HG02763 (cell line): ENCODE measurements around the gene ZNF761.
"Not testable (repeated sequence)": the region's sequence is repeated elsewhere in the genome, so short reads cannot be mapped to it uniquely, and the experiment has no call there.

ENCODE experiments used
- ATAC-seq: cut with Tn5 transposase; IDR thresholded peaks from one replicate; pipeline ENCODE4 v1.9.1; 2021; ENCODE audit warnings: mild to moderate bottlenecking, moderate library complexity; ENCODE audit not compliant: unreplicated experiment

The ZNF761 gene

DNA sequence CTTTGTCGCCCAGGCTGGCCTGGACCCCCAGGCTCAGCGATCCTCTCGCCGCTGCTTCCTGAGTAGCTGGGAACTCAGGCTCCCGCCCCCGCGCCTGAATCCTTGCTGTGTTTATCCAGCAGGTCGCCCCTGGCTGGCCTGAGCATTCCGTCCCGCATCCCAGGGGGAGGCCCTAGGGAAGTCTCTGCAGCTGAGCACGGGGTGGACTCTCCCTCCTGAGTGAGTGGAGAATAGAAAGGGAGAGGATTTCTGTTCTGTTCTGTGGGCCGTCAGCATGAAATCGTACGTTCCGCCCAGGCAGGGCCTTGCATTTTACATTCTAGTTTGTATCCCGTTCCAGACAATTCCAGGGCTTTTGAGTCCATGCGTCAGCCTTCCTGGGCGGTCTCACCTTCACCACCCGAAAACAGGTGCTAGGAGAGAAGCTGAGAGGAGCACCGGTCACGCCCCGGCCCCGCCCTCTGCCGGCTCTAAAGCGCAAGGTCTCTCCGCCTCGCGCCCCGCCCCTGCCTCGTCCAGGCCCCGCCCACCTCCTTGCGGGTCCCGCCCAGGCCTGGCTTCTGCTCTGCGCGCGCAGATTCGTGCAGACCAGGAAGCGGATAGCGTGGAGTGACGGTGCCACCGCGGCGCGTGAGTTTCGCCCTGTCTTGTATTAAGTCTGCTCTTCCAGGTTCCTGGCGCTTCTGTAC, at the start of gene ZNF761:
TSS of gene ZNF761 (plus strand) at position 586 of the 689 bp plus-strand sequence. CDS start 15,285 bp downstream, outside the sequence.
- peak; percentile 96 for ATAC-seq

GRCh38 chr19:53388168-53388567, 43.6 kb upstream of the ZNF761 start:
- ATAC-seq: no peak

GRCh38 chr19:53388904-53389303, 42.9 kb upstream of the ZNF761 start:
- ATAC-seq: no peak

- no peak for ATAC-seq
Observed at GRCh38 chr19:53389571-53389970, 42.2 kb upstream of the ZNF761 start.

- ATAC-seq: no peak
Observed at GRCh38 chr19:53389978-53390377, 41.8 kb upstream of the ZNF761 start.

DNA sequence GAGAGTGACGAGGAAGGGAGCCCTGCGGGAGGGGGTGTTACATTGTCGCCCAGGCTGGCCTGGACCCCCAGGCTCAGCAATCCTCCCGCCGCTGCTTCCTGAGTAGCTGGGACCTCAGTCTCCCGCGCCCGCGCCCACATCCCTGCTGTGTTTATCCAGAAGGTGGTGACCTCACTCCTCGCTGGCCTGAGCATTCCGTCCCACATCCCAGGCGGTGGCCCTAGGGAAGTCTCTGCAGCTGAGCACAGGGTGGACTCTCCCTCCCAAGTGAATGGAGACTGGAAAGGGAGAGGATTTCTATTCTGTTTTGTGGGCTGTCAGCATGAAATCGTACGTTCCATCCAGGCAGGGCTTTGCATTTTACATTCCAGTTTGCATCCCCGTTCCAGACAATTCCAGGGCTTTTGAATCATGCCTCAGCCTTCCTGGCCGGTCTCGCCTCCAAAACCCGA, 37.2 kb upstream of the ZNF761 start:
- ATAC-seq: no peak

GRCh38 chr19:53394974-53395839, 36.6 kb upstream of the ZNF761 start, which contains the start of gene ZNF765:
Gene ZNF765, plus strand, starts transcription at chr19:53395149. Its CDS starts 2,867 bp downstream, at chr19:53398016.
- peak; percentile 78 for ATAC-seq

DNA sequence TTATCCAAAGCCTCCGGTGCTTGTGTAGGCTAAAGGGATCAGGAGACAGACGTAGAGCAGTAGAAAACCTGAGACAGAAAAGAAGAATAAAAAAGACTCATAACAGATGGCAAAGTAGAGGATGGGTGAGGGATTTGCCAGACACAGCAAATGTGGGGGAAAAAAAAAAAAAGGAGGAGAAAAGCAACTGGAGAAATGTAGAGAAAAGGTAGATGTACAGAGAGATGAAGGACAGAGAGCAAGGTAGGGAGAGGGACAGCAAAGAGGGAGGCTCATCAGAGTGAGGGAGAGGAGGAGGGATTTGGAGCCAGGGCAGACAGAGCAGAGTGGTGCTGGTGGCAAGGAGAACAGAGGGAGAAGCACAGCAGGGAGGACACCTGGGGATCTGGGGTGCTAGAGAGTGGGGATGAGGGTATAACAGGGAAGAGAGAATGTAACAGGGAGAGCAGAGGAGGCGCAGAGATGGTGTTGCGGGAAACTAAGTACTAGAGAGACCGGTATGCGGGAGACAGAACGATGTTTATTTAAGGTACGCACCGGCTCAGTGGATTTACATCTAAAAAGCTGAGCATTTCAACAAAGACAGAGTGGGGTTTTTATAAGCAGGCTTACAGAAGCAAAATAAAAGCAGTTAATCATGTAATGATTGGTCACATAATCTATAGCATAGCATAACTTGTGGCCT, 35.8 kb upstream of the ZNF761 start:
- ATAC-seq: not testable (repeated sequence)

DNA sequence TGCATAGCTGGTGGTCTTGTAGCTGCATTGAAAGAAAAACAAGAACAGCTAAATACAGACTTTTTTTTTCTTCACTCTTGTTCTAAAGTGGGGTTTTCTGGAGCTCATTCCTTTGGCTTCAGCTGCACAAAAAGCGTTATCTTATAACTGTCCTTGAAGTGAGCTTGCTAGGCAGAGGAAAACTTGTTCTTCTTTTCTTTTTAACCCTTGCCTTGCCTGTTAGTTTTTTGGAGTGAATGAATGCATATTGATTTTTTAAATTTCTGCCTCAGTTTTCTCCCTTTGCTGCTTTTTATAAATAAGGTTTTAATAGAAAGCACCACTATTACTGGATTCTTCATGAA, 35.3 kb upstream of the ZNF761 start:
- ATAC-seq: no peak

- not testable (repeated sequence) for ATAC-seq
Observed at GRCh38 chr19:53397918-53398317, 33.9 kb upstream of the ZNF761 start.

GRCh38 chr19:53409505-53410204, 22.1 kb upstream of the ZNF761 start:
- no peak for ATAC-seq

GRCh38 chr19:53420520-53421315, 11.1 kb upstream of the ZNF761 start:
- ATAC-seq: not testable (repeated sequence)

DNA sequence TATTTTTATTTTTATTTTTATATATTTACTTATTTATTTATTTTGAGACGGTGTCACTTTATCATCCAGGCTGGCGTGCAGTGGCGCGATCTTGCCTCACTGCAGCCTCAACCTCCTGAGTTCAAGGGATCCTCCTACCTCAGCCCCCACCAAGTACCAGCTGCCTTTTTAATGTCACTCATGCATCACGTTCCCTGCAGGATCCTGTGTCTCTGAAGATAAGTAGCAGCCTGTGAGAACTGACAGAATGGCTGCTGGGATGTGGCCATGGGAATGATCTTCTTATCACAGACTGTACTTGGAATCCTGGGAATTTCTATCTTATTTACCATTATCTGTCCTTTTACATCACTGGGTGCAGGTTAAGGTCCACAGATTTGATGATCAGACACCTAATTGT, 9.2 kb upstream of the ZNF761 start:
- no peak for ATAC-seq

DNA sequence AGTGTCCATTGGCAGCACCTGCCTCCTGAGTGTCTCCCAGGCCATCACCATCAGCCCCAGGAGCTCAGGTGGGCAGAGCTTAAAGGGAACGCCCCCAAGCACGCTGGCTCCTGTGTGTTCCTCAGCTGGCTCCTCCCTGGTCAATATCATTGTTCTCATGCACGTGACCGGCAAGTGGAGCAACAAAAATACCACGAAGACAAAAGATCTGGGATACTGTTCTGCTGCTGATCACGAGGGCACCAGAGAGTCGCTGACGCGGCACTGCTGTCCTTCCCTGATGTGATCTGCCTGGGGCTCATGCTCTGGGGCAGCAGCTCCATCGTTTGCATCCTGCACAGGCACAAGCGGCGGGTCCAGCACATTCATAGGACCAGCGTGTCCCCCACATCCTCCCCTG, 8.7 kb upstream of the ZNF761 start:
- ATAC-seq: not testable (repeated sequence)

- ATAC-seq: not testable (repeated sequence)
Observed at GRCh38 chr19:53423680-53424079, 8.1 kb upstream of the ZNF761 start.

- ATAC-seq: no peak
Observed at GRCh38 chr19:53424968-53425597, 6.7 kb upstream of the ZNF761 start.

GRCh38 chr19:53432088-53432661, 391 bp downstream of the ZNF761 start:
- ATAC-seq: peak; percentile 5

DNA sequence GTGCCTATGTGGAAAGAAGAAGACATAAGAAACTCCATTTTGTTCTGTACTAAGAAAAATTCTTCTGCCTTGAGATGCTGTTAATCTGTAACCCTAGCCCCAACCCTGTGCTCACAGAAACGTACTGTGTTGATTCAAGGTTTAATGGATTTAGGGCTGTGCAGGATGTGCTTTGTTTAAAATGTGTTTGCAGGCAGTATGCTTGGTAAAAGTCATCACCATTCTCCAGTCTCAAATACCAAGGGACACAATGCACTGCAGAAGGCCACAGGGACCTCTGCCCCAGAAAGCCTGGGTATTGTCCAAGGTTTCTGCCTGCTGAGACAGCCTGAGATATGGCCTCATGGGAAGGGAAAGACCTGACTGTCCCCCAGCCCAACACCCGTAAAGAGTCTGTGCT, 12.0 kb downstream of the ZNF761 start:
- ATAC-seq: not testable (repeated sequence)

- not testable (repeated sequence) for ATAC-seq
Observed at GRCh38 chr19:53447196-53447595, 15.4 kb downstream of the ZNF761 start.
